ENCODE data around the gene FERMT3. TPM values are rescaled to one million over a fixed set of nuclear protein-coding genes. Genes with fewer than 3 reads are reported as not detected.

FERMT3 gene
- total RNA-seq, 4 donors from 2014 or later: 23.5 to 97.6 (median 42.2) TPM

DNA sequence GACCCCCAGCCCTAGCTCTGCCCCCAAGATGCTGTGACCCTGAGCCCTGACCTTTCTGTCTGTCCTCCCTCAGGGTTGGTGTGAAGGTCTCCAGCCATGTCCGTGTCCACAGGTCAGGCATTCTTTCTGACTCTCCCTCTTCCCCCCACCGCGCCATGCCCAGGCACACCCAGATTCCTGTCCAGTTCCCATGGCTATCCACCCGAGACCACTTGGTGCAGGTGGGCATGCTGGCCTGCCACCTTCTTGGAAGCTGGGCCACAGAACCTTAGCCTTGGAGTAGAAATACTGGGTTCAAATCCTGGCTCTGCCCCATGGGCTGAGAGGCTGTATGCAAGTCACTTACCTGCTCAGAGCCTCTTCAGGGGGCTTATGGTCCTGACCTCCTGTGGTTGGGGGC lies 42.5 kb downstream of the FERMT3 start:
- TF ChIP-seq, protein P1, sequence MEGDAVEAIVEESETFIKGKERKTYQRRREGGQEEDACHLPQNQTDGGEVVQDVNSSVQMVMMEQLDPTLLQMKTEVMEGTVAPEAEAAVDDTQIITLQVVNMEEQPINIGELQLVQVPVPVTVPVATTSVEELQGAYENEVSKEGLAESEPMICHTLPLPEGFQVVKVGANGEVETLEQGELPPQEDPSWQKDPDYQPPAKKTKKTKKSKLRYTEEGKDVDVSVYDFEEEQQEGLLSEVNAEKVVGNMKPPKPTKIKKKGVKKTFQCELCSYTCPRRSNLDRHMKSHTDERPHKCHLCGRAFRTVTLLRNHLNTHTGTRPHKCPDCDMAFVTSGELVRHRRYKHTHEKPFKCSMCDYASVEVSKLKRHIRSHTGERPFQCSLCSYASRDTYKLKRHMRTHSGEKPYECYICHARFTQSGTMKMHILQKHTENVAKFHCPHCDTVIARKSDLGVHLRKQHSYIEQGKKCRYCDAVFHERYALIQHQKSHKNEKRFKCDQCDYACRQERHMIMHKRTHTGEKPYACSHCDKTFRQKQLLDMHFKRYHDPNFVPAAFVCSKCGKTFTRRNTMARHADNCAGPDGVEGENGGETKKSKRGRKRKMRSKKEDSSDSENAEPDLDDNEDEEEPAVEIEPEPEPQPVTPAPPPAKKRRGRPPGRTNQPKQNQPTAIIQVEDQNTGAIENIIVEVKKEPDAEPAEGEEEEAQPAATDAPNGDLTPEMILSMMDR (IDR thresholded peaks at IDR 0.05; ENCODE audit: low read depth): no peak

- TF ChIP-seq, protein P1 (IDR thresholded peaks at IDR 0.05; ENCODE audit: low read depth): no peak
Observed at GRCh38 chr11:64249563-64250414, 43.3 kb downstream of the FERMT3 start.

DNA sequence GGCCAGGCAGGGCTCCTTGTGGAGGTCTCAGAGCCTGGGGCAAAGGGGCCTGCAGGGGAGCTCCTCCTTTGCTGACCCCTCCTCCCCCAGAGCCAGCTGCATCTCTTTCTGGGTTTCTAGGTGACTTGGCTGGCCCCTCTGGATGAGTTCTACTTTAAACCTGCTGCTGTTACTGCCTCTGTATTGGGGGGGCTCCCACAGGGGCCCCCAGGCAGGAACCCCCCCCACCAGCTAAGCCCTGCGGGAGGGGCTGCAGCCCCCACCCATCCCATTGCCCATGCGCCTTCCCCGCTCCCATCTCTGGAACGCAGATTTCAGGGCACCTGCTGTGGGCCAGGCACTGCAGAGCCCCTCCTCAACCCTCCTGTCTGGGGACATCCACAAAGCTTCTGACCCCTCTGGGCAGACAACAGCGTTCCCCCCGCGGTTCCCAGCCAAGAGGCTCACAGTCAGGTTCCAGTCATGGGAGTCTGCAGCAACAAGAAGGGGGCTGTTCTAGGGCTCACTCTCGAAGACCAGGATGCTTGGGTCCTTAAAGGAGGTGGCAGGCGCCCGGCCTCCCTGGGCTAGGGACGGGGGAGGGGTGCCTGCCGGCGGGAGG lies 44.0 kb downstream of the FERMT3 start:
- TF ChIP-seq, protein P1 (IDR thresholded peaks at IDR 0.05; ENCODE audit: low read depth): no peak

DNA sequence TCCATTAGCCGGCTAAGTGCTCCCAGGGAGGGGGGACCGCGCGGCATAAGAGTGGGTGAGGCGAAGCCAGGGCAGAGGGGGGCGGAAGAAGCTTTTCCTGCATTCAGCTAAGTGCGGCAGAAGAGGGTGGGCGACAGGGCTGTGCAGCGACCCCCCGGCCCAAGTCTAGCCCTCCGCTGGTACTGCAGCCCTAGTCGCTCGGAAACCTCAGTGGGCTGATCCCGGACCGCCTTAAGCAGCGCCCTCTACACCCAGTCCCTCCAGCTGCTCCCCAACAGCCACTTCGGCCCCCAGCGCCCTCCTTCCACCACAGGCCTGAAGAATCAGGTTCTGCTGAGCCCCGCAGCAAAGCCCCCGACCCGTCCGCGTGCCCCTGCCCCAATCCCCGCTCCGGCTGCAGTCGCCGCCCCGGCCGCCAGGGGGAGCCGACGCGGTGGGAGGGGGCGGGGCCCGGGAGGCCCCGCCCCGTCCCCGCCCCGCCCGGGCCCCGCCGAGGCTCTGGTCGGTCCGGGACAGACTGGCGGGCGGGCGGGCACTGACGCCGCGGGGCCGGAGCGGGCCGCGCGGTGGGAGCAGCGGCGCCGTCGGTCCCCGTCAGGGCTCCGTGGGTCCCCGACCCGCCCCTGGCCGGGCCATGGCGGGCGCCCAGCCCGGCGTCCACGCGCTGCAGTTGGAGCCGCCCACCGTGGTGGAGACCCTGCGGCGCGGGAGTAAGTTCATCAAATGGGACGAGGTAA lies 44.7 kb downstream of the FERMT3 start, which contains the start of gene PLCB3:
Gene PLCB3, plus strand, starts transcription at position 515 of the 737 bp plus-strand sequence. Its CDS starts 120 bp downstream, at position 635.
- TF ChIP-seq, protein P1 (IDR thresholded peaks at IDR 0.05; ENCODE audit: low read depth): no peak

DNA sequence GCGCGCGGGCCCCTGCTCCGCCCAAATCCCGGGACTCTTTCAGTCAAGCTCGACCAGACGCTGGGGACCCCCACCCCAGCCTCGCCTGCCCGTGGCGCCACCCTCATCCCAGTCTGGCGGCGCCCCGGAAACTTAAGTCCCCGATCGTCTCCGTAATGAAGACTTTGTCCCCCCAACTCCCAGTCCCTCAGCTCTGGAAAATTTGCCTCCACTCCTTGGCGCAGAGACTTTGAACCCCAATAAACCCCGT lies 45.2 kb downstream of the FERMT3 start:
- TF ChIP-seq, protein P1 (IDR thresholded peaks at IDR 0.05; ENCODE audit: low read depth): no peak

DNA sequence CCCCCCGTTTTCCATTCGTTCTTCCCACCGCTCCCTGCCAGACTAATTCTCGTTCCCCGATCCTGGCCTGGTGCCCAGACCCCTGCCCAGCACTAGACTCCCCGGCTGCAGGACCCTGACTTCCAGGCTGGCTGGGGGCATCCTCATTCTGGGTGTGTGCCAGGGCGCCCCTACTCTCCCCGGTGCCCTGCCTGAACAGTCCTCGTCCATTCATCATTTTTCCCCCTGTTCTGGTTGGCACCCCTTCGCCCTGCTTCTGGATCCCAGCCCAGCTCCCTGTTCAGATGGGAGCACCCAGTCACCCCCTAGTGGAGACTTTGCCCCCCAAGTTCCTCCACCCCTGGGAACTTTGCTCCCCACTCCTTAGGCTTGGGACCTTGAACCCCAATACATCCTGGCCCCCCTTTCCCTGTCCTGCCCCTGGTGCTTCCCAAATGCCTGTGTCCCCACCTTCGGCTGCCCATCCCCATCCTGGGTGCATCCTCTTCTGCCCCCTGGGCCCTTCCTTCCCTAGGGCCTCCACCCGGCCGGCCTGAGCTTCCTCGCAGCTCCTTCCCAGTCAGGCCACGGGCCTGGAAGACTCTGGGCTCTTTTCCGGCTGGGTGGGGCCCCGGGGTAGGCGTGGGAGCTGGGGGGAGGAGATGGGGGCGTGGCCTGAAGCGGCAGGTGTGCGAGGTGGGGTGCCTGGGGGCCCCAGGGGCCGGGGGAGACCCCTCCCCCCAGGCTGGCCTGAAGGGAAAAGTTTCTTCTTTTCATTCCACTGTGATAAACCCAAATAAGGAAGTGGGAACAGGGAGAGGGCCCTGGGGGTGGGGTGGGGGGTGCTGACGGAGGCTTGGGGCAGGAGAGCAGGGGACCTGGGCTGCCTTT lies 45.7 kb downstream of the FERMT3 start:
- TF ChIP-seq, protein P1 (IDR thresholded peaks at IDR 0.05; ENCODE audit: low read depth): no peak

Data from subcutaneous adipose tissue (tissue), 4 donors.